ENCODE results near the gene ELAPOR1. TPM values are rescaled to one million over a fixed set of nuclear protein-coding genes. Genes with fewer than 3 reads are reported as not detected.

The ELAPOR1 gene
- total and polyA plus RNA-seq, 2 of the 4 experiments (the other 2 are of a cell fraction) = 0.54 to 1.6 TPM

DNA sequence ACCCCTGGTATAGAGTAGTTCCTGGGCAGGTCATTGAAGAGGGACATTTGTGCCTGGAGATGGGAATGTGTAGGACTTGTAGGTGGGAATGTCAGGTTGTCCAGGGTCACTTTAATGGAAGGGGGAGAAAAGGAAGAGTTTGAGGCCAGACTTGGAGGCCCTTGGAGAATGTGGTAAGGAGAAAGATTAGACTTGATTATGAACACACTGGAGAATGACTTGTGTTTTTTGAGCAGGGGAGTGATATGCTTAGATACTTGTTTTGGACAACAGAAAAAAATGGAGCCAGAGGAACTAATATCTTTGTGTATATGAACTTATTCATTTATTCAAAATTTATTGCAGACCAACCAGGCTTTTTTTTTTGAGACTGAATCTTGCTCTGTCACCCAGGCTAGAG is 17.9 kb downstream of the ELAPOR1 start:
- BruUV-seq (replicated peaks) = no TSS peak
- ATAC-seq (ENCODE audit: low read depth) (no peak), DNase-seq (no peak)
- no peak overlapping the region for H2AFZ ChIP-seq (replicated peaks; ENCODE audit: low read length, poor library complexity)
- H3K4ac ChIP-seq (ENCODE audit: low read depth, low read length) = no peak overlapping the region
- intact Hi-C loops (cut with micrococcal nuclease) (no loop called here), dilution Hi-C loops (cut with HindIII; ENCODE audit: low sequenced_read_pairs, unreplicated experiment) (no loop called here), in situ Hi-C loops (cut with MboI; ENCODE audit: low sequenced_read_pairs) (no loop called here)
- H3K14ac ChIP-seq (replicated peaks; ENCODE audit: low read depth, low read length) = no peak overlapping the region
- no peak overlapping the region for H3K56ac ChIP-seq (ENCODE audit: extremely low read depth, insufficient read depth, low read length)
- H3K9me3 ChIP-seq (ENCODE audit: control insufficient read depth, insufficient read depth, low read length) = no peaks in the 10 kb centered on the region
- H4K8ac ChIP-seq (ENCODE audit: low read depth in 2 of 2, low read length in 2 of 2) = no peak overlapping the region
- H4K20me1 ChIP-seq (ENCODE audit: insufficient read depth, low read length) = no peaks in the 10 kb centered on the region
- no peak overlapping the region for H3K27ac ChIP-seq (ENCODE audit: insufficient read depth, low read length)
- no peak overlapping the region for H3K18ac ChIP-seq (ENCODE audit: low read depth, low read length)
- no peak overlapping the region for H3K4me3 ChIP-seq (ENCODE audit: insufficient read depth, low read depth, low read length)
- H2BK5ac ChIP-seq (ENCODE audit: low read depth, low read length, poor library complexity, severe bottlenecking) = no peak overlapping the region
- H3K27me3 ChIP-seq (ENCODE audit: control insufficient read depth, insufficient read depth, low read length) = no peaks in the 10 kb centered on the region
- H4K5ac ChIP-seq (ENCODE audit: low read depth, low read length) = no peak overlapping the region
- no peak overlapping the region for H3K9ac ChIP-seq (ENCODE audit: low read depth, low read length)
- H2BK20ac ChIP-seq (ENCODE audit: low read depth, low read length) = no peak overlapping the region
- H2BK15ac ChIP-seq (ENCODE audit: low read depth, low read length) = no peak overlapping the region
- H3K79me1 ChIP-seq (ENCODE audit: low read depth in 1 of 2, low read length in 2 of 2) = no peaks in the 10 kb centered on the region
- no peak for TF ChIP-seq FOS (IDR thresholded peaks at IDR 0.05; ENCODE audit: low read depth, low read length)
- H3K23ac ChIP-seq (ENCODE audit: low read depth, low read length) = no peak overlapping the region
- ChIA-PET POLR2A (ENCODE audit: unreplicated experiment) (interaction anchor here (0.5 kb wide), 1 partner anchor 16 kb away, joined by 3 read pairs; no protein-coding TSS in a partner anchor), CTCF (no interaction called here)
- H2AK9ac ChIP-seq (replicated peaks; ENCODE audit: low read depth, low read length, poor library complexity) = no peak overlapping the region
- H3K36me3 ChIP-seq (ENCODE audit: control insufficient read depth, insufficient read depth, low read length) = no peaks in the 10 kb centered on the region
- no peaks in the 10 kb centered on the region for H3K4me1 ChIP-seq (ENCODE audit: control insufficient read depth, insufficient read depth, low read length)
- no peaks in the 10 kb centered on the region for H3K9me1 ChIP-seq (ENCODE audit: insufficient read depth, low read length)
- no peak overlapping the region for H2AK5ac ChIP-seq (ENCODE audit: low read depth, low read length)
- H4K91ac ChIP-seq (ENCODE audit: insufficient read depth, low read depth, low read length) = no peak overlapping the region
- H3K4me2 ChIP-seq (ENCODE audit: low read depth, low read length) = no peak overlapping the region
- no peak overlapping the region for H2BK120ac ChIP-seq (ENCODE audit: low read depth, low read length)

All from IMR-90 (cell line).